GM12872 (cell line): ENCODE data around the gene MBLAC1.

Source experiments
- CTCF ChIP-seq: IDR thresholded peaks from 3 replicates; pipeline ENCODE4 v1.5.1; 2011; ENCODE audit warnings: low read depth, mild to moderate bottlenecking, low read length, moderate library complexity; ENCODE audit not compliant: insufficient read depth

MBLAC1 gene

GRCh38 chr7:100107125-100107737 is 19.5 kb upstream of the MBLAC1 start:
- no peak for TF ChIP-seq CTCF

- no peak for TF ChIP-seq CTCF
These were observed 18.9 kb upstream of the MBLAC1 start for GRCh38 chr7:100107890-100108289.

DNA sequence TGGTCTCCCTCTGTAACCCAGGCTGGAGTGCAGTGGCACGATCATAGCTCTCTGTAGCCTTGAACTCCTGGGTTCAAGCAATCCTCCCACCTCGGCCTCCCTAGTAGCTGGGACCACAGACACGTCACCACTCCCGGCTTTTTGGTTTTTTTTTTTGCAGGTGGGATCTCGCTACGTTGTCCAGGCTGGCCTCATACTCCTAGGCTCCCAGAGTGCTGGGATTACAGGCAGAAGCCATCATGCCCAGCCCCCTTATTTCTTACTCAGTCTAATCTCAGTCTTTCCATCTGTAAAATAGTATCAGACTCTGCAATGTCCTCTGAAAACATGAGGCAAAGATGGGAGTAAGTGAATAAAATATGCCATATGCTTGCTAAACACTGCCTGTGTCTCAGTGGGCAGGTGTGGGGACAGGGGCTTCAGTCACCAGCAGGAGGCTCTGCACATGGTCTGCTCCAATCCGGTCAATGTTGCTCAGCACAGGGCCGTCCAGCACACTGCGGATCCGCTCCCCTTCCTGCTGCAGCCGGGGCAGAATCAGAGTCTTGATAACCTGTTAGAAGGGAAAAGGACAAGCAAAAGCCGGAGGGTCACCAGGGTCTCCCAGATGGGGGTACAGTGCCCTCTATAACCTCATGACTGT is 17.1 kb upstream of the MBLAC1 start:
- TF ChIP-seq CTCF: no peak

DNA sequence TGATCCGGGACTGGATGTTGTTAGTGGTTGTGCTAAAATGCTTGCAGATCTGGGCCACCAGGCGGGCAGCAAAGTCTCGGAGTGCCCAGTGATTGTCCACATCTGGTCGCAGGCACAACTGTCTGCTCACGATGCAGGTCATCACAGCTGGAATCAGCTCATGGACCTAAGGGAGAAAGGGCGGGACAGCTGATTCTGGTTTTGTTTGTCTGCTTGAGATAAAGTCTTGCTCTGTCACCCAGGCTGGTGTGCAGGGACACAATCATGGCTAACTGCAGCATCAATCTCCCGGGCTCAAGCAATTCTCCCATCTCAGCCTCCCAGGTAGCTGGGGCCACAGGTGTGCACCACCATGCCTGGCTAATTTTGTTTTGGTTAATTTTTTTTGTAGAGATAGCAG is 15.6 kb upstream of the MBLAC1 start:
- no peak for TF ChIP-seq CTCF

- TF ChIP-seq CTCF: no peak
These were observed 14.9 kb upstream of the MBLAC1 start for GRCh38 chr7:100111914-100112313.

DNA sequence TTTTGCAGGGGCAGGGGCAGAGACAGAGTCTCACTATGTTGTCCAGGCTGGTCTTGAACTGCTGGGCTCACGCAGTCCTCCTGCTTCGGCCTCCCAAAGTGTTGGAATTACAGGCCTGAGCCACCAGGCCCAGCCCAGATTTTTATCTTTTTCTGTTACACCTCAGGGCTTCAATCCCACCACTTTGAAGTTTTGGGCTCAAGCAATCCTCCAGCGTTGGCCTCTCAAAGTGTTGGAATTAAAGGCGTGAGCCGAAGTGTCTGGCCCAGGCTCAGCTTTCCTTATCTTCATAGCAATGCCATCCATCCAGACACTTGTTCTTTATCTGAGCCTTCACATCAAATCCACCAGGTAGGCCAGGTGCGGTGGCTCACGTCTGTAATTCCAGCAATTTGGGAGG is 11.7 kb upstream of the MBLAC1 start:
- no peak for TF ChIP-seq CTCF

DNA sequence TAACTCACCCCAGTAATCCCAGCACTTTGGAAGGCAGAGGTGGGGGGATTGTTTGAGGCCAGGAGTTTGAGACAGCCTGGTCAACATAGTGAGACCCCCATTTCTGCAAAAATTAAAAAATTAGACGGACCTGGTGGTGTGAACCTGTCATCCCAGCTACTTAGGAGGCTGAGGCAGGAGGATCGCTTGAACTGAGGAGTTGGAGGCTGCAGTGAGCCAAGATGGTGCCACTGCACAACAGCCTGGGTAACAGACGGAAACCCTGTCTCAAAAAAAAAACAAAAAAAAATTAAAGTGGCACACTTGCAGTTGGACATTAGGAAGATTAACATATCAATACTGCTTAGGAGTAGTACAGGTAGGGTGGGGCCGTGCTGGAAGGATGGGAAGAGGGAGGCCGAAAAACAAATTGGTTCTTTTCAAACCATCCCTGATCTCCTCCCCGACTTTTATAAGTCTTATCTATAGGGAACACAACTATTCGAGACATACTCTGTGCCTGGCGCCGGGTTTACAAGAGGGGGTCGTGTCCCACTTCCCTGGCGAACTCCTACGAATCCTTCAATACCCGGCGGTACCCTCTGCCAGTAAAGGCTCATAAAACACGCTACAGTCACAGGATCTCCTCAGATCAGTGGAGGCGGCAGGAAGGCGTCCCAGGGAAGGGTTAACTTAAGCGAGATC is 8.2 kb upstream of the MBLAC1 start:
- TF ChIP-seq CTCF: no peak
